Measurements from ENCODE around the gene CTSF.

The CTSF gene

DNA sequence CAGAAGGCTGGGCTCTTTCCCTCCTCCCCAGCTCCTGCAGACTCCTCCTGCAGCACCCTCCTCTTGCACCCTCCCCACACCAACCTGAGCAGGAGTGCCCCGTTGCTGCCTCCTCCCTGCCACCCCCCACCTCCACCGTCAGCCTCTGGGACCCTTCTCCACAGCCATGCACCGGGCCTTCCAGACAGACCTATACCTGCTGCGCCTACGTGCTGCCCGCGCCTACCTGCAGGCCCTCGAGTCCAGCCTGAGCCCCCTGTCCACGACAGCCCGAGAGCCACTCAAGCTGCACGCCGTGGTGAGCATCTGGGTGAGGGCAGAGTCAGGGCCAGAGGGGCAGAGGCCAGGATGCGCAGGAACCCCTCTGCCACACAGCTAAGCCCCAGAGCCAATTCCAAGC, 38.8 kb downstream of the CTSF start:
- DNase-seq: no peak

DNA sequence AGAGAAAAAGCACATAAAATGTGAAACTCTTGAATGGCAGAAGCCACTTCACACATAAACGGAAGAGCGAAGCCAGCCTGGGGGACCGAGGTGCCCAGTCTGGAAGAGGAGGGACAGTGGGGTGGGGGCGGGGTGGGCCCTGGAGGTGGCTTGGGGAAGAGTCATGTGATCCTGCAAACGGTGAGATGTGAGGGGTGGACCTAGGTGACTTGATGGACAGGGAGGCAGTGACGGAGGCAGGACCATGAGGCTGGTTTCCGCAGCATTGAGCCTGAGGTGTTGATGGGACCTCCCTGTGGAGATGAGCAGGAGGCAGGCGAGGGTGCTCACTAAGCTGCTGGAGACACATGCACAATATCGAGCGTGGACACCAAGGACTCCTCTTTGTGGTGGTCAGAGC, 39.3 kb downstream of the CTSF start:
- no peak for DNase-seq

DNA sequence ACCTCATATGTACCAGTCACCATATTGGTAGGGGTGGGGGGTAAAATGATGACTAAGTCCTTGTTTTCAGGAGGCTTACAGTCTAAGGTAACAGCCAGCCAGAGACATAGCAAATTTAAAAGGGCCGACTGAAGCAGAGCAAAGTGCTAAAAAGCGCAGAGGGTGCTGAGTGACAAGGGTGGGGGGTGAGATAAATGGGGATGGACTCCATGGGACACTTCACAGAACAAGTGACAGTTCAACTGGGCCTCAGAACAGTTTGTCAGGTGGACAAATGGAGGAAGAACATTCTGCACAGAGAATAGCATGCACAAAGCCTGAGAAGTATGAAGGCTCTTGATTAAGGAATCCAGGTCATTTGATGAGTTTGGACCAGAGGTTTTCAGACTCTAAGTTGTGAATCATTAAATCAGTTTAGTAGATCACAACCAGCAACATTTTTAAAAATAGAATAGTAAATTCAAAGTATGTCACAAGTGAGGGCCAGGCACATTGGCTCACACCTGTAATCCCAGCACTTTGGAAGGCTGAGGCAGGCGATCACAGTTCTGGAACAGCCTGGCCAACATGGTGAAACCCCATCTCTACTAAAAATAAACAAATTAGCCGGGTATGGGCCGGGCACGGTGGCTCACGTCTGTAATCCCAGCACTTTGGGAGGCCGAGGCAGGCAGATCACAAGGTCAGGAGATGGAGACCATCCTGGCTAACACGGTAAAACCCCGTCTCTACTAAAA, 43.9 kb downstream of the CTSF start:
- DNase-seq: no peak

DNA sequence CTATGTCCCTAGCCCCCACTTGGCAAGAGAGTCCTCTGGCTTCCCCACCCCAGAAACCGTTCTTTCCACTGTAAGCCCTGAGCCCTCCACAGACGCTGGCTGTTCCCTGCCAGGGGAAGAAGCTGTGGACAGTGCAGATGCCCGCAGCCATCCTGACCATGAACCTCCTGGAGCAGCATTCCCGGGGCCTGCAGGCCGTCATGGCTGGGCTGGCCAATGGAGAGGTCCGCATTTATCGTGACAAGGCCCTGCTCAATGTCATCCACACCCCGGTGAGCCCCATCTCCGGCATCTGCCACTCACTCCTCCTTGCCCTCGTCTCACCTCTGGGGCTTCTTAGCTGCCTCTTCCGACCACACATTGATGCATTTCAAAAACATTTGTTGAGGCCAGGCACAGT, 44.8 kb downstream of the CTSF start:
- DNase-seq: no peak
